Transverse colon (tissue), 3 donors: ENCODE results near the gene RP9.

Experiments
- CTCF ChIP-seq, 5 experiments: fragments of 200-600 bp in 3 of 5; fragments of 450-650 bp in 2 of 5; sonication (generic) in 3 of 5; IDR thresholded peaks; 1 replicate in 2 of 5; 2 replicates in 3 of 5; pipeline ENCODE4 v1.5.1; 2016 to 2017; ENCODE audit warnings: antibody characterized with exemption in 5 of 5, inconsistent platforms in 3 of 5, mild to moderate bottlenecking in 2 of 5, moderate library complexity in 1 of 5
- POLR2A ChIP-seq: fragments of 450-650 bp; IDR thresholded peaks from one replicate; pipeline ENCODE4 v1.6.1; 2016; ENCODE audit warnings: antibody characterized with exemption, mild to moderate bottlenecking, moderate library complexity

- TF ChIP-seq POLR2A (no peak), CTCF (IDR thresholded peaks at IDR 0.05) (no peak)
Observed at GRCh38 chr7:33100770-33101169, 8.4 kb downstream of the RP9 start.
